Panc1 (cell line): ENCODE results near the gene DPPA5. TPM values are rescaled to one million over a fixed set of nuclear protein-coding genes. Genes with fewer than 3 reads are reported as not detected.

Experiments
- ATAC-seq: fragments of 200-7000 bp; cut with Tn5 transposase; 2 replicates; pipeline ENCODE4 v1.9.1; 2020; ENCODE audit warnings: mild to moderate bottlenecking, moderate library complexity
- BruUV-seq: library from RNA; stranded (reverse); fragments of 400-500 nt; replicated peaks from 2 replicates; lab custom pipeline; 2021; lab: Mats Ljungman, UMichigan
- CTCF ChIA-PET: fragments of 300-600 bp; sonication (Branson Sonifier 250); formaldehyde crosslinking; loops from one replicate; lab custom pipeline; 2022; ENCODE audit warnings: antibody characterized with exemption; lab: Charles Lee
- POLR2A ChIA-PET: fragments of 300-600 bp; sonication (Branson Sonifier 250); formaldehyde crosslinking; loops from one replicate; lab custom pipeline; 2022; ENCODE audit warnings: antibody characterized with exemption; lab: Charles Lee
- DNase-seq: peaks from one replicate; pipeline ENCODE4 v3.0.0-alpha.2; 2010; ENCODE audit warnings: low read depth, low spot score
- H3K27ac ChIP-seq: 2 replicates; pipeline ENCODE4 v1.5.1; 2011; ENCODE audit warnings: mild to moderate bottlenecking, low read length, inconsistent platforms
- H3K27me3 ChIP-seq: fragments of 200-500 bp; sonication (Bioruptor generic); 2 replicates; pipeline ENCODE4 v1.6.0; 2014; ENCODE audit warnings: low read length, inconsistent platforms; ENCODE audit not compliant: control insufficient read depth, insufficient read depth
- H3K36me3 ChIP-seq: fragments of 200-500 bp; sonication (Bioruptor generic); 2 replicates; pipeline ENCODE4 v1.5.1; 2014; ENCODE audit warnings: inconsistent platforms, mild to moderate bottlenecking, low read length, moderate library complexity; ENCODE audit not compliant: control insufficient read depth, insufficient read depth
- H3K4me1 ChIP-seq: 2 replicates; pipeline ENCODE4 v1.5.1; 2011; ENCODE audit warnings: inconsistent platforms, mild to moderate bottlenecking, low read length, moderate library complexity; ENCODE audit not compliant: control insufficient read depth, insufficient read depth
- H3K4me3 ChIP-seq, 2 experiments: 2 replicates each; pipeline ENCODE4 v1.5.1; 2011 to 2012; ENCODE audit warnings: low read depth in 2 of 2, low read length in 2 of 2, mild to moderate bottlenecking in 2 of 2, inconsistent platforms in 1 of 2, moderate library complexity in 1 of 2
- H3K9me3 ChIP-seq: fragments of 200-500 bp; sonication (Bioruptor generic); 2 replicates; pipeline ENCODE4 v1.5.1; 2014; ENCODE audit warnings: low read depth, mild to moderate bottlenecking, inconsistent platforms, low read length, moderate library complexity; ENCODE audit not compliant: control insufficient read depth, insufficient read depth
- POLR2AphosphoS5 ChIP-seq: IDR thresholded peaks from 2 replicates; pipeline ENCODE4 v1.6.1; 2012; ENCODE audit warnings: mild to moderate bottlenecking, low read depth, low read length, moderate library complexity
- REST ChIP-seq, 2 experiments: IDR thresholded peaks; 2 replicates each; pipeline ENCODE4 v1.6.1; 2011 to 2012; ENCODE audit warnings: low read depth in 2 of 2, control low read depth in 1 of 2, low read length in 1 of 2, mild to moderate bottlenecking in 1 of 2, moderate library complexity in 1 of 2; ENCODE audit not compliant: insufficient read depth in 1 of 2
- SIN3A ChIP-seq: IDR thresholded peaks from 2 replicates; pipeline ENCODE4 v1.6.1; 2012; ENCODE audit warnings: low read depth, mild to moderate bottlenecking, low read length, moderate library complexity, borderline replicate concordance; ENCODE audit not compliant: insufficient read depth
- TCF7L2 ChIP-seq: IDR thresholded peaks from 2 replicates; pipeline ENCODE4 v1.6.1; 2011; ENCODE audit warnings: mild to moderate bottlenecking, low read depth, low read length, inconsistent platforms
- in situ Hi-C: cut with HindIII; loops from 2 replicates; pipeline ENCODE4 v1.10.0; 2016; ENCODE audit warnings: low sequenced_read_pairs, low pct_unique_long_range_greater_than_20kb
- intact Hi-C: fragments of 100-400 bp; cut with micrococcal nuclease; formaldehyde crosslinking; loops from one replicate; pipeline ENCODE4 v1.10.0; 2022; ENCODE audit not compliant: unreplicated experiment
- total RNA-seq: library from RNA; stranded (reverse); gene quantifications from one replicate; pipeline ENCODE4 v1.2.1, GENCODE V29; 2021; ENCODE audit not compliant: unreplicated experiment
- TF ChIP-seq, protein P1 (sequence below): fragments of 450-650 bp; IDR thresholded peaks from 2 replicates; pipeline ENCODE4 v1.5.1; 2017; ENCODE audit warnings: mild to moderate bottlenecking

DPPA5 gene
- total RNA-seq, 1 experiment from 2014 or later, result not detected

- no peaks in the 10 kb centered on the region for H3K36me3 ChIP-seq
- DNase-seq (no peak), ATAC-seq (no peak)
- H3K27ac ChIP-seq, result no peak overlapping the region
- no peaks in the 10 kb centered on the region for H3K27me3 ChIP-seq
- in situ Hi-C loops, result no loop called here
- ChIA-PET POLR2A (no interaction called here), CTCF (interaction anchor here (0.5 kb wide), 1 partner anchor 231 kb away, joined by 4 read pairs; no protein-coding TSS in a partner anchor)
- no peaks in the 10 kb centered on the region for H3K4me1 ChIP-seq
- BruUV-seq, result no TSS peak
- TF ChIP-seq TCF7L2, result no peak
- no peak for TF ChIP-seq POLR2AphosphoS5
- TF ChIP-seq SIN3A, result no peak
- TF ChIP-seq, protein P1, sequence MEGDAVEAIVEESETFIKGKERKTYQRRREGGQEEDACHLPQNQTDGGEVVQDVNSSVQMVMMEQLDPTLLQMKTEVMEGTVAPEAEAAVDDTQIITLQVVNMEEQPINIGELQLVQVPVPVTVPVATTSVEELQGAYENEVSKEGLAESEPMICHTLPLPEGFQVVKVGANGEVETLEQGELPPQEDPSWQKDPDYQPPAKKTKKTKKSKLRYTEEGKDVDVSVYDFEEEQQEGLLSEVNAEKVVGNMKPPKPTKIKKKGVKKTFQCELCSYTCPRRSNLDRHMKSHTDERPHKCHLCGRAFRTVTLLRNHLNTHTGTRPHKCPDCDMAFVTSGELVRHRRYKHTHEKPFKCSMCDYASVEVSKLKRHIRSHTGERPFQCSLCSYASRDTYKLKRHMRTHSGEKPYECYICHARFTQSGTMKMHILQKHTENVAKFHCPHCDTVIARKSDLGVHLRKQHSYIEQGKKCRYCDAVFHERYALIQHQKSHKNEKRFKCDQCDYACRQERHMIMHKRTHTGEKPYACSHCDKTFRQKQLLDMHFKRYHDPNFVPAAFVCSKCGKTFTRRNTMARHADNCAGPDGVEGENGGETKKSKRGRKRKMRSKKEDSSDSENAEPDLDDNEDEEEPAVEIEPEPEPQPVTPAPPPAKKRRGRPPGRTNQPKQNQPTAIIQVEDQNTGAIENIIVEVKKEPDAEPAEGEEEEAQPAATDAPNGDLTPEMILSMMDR, result no peak
- intact Hi-C loops, result no loop called here
- H3K4me3 ChIP-seq, result no peak overlapping the region
- H3K9me3 ChIP-seq, result no peaks in the 10 kb centered on the region
Measured at GRCh38 chr6:73372516-73372915, 18.4 kb upstream of the DPPA5 start.

DNA sequence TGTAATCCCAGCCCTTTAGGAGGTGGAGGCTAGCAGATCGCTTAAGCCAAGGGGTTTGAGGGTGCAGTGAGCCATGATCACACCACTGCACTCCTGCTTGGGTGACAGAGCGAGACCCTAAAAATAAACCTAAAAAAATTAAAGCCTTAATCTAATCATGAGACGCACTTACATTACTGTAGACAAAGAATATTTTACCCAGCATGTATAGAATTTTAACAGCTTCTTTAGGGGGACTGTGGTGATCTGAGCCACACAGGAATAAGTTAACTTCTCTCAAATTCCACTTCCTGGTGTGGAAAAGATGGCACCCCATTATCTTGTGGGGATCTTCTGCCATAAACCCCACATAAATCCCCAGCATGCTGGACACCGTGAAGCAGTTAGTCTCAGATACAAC lies 17.9 kb upstream of the DPPA5 start:
- TF ChIP-seq, protein P1, result no peak
- TF ChIP-seq TCF7L2 (no peak), POLR2AphosphoS5 (no peak), SIN3A (no peak), REST (IDR thresholded peaks at IDR 0.05; ENCODE audit: insufficient read depth in 1 of 2, low read depth in 2 of 2, low read length in 1 of 2) (no peak)
- Histone ChIP-seq H3K4me3 (no peak overlapping the region), H3K36me3 (no peaks in the 10 kb centered on the region), H3K27me3 (no peaks in the 10 kb centered on the region), H3K27ac (no peak overlapping the region), H3K9me3 (no peaks in the 10 kb centered on the region), H3K4me1 (no peaks in the 10 kb centered on the region)
- ATAC-seq (no peak), DNase-seq (no peak)
- ChIA-PET POLR2A (interaction anchor here (0.5 kb wide), 1 partner anchor 266 kb away, joined by 4 read pairs; no protein-coding TSS in a partner anchor), CTCF (no interaction called here)
- BruUV-seq, result no TSS peak
- intact Hi-C loops (no loop called here), in situ Hi-C loops (no loop called here)
